GM19463 (cell line): Measurements from ENCODE around the gene KCNQ1.

Source experiments
- ATAC-seq: cut with Tn5 transposase; IDR thresholded peaks from one replicate; pipeline ENCODE4 v1.9.1; 2021; ENCODE audit warnings: mild to moderate bottlenecking, moderate library complexity; ENCODE audit not compliant: unreplicated experiment

Gene KCNQ1

DNA sequence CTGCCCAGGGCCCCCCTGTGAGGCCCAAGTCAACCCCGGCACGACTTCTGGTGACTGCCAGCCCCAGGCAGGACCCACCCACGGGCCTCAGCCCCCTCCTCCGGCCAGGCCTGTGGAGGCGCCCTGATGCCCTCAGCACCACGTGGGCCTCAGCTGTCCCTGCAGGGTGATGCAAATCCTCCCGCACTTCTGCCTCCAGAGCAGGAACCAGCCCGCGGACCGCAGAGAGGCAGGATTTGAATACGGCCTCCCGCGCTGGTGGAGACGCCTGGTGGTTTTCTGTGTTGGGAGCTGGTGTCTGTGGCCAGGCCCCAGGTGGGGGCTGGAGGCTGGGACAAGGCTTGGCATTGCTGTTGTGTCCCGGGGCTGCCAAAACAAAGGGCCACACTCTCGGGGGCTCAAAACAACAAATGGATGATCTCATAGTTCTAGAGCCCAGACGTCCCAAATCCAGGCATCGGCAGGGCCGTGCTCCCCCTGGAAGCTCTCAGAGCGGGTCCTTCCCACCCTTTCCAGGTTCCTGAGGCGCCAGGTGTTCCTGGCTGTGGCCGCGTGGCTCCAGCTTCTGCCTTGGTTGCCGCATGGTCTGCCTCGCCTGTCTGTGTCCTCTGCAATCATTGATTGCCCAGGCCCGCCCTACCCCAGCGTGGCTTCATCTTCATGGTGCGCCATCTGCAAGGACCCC lies 19.9 kb upstream of the KCNQ1 start:
- ATAC-seq: no peak

- no peak for ATAC-seq
These were observed 19.3 kb upstream of the KCNQ1 start for GRCh38 chr11:2425506-2425905.

GRCh38 chr11:2426221-2426620 lies 18.6 kb upstream of the KCNQ1 start:
- no peak for ATAC-seq

DNA sequence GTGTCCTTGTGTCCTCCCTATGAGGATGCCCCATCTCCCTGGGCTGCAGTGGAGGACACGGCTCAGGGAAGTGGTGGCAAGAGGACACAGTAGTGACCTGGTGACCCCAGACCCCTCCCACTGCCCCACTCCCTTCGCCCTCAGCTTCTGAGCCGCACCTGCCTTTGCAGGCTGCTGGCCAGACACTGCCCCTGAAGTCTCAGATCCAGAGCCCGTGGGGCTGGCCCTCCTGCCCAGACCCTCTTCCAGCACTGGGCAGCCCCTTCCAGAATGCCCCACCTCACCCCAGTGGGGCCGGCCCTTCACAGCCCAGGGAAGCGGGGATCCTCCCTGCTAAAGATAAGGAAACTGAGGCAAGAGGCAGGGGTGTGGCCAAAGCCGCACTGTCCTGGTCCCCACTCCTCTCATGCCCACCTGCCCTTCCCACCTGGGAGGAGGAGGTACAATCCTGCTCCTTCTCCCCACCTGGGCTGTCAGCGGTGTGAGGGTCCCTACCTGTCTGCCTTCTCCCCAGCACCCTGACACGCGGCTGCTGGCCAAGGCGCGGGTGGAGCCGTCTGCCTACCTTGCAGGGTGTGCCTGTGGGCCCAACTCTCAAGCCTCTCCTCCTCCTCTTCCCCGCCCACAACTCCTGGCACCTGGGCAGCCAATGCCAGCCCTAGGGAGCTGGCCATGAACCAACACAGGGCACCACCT lies 17.8 kb upstream of the KCNQ1 start:
- ATAC-seq: no peak

DNA sequence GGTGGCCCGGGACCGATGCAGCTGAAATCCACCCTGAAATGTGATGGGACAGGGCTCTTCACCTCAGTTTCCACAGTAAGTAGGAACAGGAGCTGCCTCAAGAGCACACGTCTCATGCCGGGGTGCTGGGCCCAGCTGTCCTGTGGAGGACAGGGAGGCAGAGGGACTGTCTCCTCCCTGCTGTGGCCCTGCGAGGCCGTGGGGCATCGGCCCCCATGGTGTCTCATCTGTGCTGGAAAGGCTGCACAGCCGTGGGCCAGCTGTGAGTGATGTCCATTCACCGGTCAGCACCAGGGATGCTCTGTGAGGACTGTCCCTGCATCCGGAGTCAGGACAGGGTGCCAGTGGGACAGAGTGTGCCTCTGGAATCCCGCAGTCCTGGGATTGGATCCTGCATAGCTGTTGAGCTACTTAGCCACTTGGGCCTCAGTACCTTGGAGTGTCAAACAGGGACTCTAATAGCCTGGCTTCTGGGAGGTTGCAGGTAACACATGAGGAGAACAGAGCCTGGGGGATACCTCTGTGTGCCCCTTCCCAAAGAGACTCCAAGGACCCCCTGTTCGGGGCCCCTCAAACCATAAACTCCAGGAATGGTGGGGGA lies 17.0 kb upstream of the KCNQ1 start:
- ATAC-seq: no peak

- ATAC-seq: no peak
These were observed 16.4 kb upstream of the KCNQ1 start for GRCh38 chr11:2428322-2428795.

DNA sequence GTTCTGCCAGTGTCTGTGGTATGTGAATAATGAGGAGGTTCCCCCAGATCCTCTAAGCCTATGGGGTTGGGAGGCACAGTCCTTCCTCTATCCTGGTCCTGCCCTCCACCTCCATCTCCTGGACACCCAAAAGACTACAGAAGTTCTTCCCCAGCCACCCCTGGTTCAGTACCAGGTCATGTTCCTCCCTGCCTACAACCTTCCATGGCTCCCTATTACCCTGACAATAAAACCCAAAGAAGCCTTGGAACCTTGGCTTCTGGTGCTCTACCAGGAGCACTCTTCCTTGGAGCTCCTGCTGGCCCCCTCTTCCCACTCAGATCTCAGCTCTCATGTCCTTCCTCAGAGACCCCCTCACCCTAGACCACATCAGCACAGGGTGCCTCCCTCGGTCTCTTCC lies 13.4 kb upstream of the KCNQ1 start:
- no peak for ATAC-seq

GRCh38 chr11:2432171-2432621 lies 12.6 kb upstream of the KCNQ1 start:
- ATAC-seq: no peak

GRCh38 chr11:2432628-2433071 lies 12.2 kb upstream of the KCNQ1 start:
- ATAC-seq: no peak

- ATAC-seq: no peak
These were observed 11.5 kb upstream of the KCNQ1 start for GRCh38 chr11:2433106-2433925.

DNA sequence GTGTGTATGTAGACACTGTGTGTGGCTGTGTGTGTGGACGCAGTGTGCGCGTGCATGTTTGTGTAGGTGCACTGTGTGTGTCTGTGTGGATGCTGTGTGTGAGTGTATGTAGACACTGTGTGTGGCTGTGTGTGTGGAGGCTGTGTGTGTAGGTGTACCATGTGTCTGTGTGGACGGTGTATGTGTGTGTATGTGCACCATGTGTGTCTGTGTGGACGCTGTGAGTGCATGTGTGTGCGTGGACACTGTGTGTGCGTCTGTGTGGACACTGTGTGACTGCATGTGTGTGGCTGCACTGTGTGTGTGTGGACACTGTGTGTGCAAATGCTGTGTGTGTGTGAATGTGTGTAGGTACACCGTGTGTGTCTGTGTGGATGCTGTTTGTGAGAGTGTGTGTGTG lies 10.8 kb upstream of the KCNQ1 start:
- ATAC-seq: no peak

DNA sequence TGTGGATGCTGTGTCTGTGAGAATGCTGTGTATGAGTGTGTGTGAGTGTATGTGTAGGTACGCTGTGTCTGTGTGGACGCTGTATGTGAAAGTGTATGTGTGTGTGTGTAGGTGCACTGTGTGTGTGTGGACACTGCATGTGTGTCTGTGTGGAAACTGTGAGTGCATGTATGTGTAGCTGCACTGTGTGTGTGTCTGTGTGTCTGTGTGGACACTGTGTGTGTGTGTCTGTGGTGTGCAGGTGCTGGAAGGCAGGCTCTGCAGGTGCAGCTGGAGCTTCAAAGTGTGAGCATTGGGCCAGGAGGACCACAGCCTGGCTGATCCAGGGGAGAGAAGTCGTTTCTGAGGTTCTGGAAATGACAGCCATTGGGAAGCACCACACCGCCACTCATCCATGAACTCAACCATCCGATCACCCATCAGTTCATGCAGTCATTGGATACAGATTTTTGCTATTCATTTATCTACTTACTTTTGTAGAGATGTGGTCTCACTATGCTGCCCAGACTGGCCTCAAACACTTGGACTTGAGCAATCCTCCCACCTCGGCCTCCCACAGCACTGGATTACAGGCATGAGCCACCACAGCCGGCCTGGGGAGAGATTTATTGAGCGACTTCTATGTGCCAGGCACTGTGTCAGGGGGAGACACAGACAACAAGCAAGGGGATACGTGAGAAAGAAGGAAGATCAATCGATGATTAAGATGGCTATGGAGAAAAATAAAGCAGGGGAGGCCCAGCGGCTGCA lies 10.1 kb upstream of the KCNQ1 start:
- ATAC-seq: no peak

GRCh38 chr11:2435288-2436012 lies 9.4 kb upstream of the KCNQ1 start:
- no peak for ATAC-seq

DNA sequence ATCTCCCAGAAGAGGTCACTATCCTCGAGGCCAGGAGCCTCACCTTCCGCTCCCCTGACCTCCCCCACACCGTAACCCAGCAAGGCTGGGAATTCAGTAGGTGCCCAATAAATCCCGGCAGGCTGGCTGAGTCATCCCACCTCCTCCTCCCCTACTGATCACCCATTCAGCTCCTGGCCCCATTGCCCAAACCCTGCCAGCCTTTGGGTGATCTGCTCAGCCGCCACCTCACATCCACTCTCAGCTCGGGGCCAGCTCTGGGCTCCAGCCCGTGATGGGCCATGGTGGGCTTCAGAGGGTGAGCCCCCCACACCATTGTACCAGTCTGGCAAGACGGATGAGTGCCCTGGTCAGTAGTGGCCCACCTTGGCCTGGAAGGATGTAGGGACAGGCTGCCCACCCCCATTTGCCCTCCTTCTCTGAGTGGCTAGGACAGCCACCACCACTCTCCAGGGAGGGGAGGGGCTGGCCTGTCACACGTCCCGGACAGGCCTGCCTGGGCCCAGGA lies 8.7 kb upstream of the KCNQ1 start:
- ATAC-seq: no peak

DNA sequence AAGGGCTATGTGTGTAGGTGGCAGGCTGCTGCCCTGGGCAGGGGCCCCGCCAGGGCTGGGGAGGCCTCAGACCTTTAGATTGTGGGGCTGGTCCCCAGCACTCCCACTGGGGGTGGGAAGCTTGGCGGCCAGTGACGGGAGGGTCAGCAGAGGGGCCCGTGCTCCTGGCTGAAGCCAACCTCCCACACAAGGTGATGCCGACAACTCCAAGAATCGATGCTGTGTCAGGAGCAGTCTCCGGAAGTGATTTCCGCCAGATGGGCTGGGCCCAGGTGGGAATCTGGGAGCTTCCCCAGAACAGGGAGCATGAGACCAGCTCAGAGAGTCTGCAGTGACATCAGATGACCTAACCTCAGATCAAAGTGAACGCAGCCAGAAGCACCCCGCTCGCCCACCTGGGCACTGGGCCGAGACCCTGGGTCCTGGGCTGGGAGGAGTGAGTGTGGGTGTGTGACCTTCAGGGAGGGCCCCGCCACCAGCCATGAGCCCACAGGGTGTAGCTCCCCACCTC lies 8.2 kb upstream of the KCNQ1 start:
- no peak for ATAC-seq

- no peak for ATAC-seq
These were observed 7.3 kb upstream of the KCNQ1 start for GRCh38 chr11:2437516-2437915.

- no peak for ATAC-seq
These were observed 5.0 kb upstream of the KCNQ1 start for GRCh38 chr11:2439820-2440219.

DNA sequence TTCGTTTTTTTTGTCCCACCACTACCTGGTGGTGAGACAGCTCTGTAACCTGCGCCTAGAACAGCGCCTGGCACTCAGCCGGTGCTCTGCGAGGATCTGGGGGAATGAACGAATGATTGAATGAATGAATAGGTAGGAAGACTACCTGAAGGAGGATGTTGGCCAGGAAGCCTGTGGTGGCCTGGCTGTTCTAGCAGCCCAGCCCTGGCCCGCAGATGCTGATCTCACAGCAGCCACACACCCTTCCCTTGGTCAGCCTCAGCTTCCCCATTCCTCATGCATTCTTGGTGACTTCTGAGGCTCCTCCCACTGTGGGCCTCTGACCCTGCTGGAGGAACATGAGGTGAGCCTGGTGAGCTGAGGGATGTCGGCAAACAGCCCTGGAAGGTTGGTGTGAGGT lies 4.2 kb upstream of the KCNQ1 start:
- ATAC-seq: no peak

- no peak for ATAC-seq
These were observed 3.6 kb upstream of the KCNQ1 start for GRCh38 chr11:2441171-2441570.
